DND-41 (cell line): ENCODE data around the gene HOXB8.

Experiments
- ATAC-seq: fragments of 200-7000 bp; cut with Tn5 transposase; 3 replicates; pipeline ENCODE4 v1.9.1; 2021; ENCODE audit warnings: low read depth; ENCODE audit not compliant: insufficient read depth
- DNase-seq: peaks from one replicate; pipeline ENCODE4 v3.0.0-alpha.2; 2020
- H2AFZ ChIP-seq: 2 replicates; pipeline ENCODE4 v1.6.0; 2012; ENCODE audit warnings: low read depth, low read length
- H3K27ac ChIP-seq: 2 replicates; pipeline ENCODE4 v1.5.1; 2012; ENCODE audit warnings: low read length, inconsistent platforms
- H3K27me3 ChIP-seq: fragments of 200-600 bp; sonication (generic); 2 replicates; pipeline ENCODE4 v1.6.0; 2012; ENCODE audit warnings: low read length, mild to moderate bottlenecking, inconsistent platforms; ENCODE audit not compliant: insufficient read depth, poor library complexity
- H3K36me3 ChIP-seq: 2 replicates; pipeline ENCODE4 v1.5.1; 2012; ENCODE audit warnings: low read length, inconsistent platforms; ENCODE audit not compliant: insufficient read depth
- H3K4me1 ChIP-seq: 2 replicates; pipeline ENCODE4 v1.5.1; 2012; ENCODE audit warnings: mild to moderate bottlenecking, low read length; ENCODE audit not compliant: insufficient read depth
- H3K4me2 ChIP-seq: 2 replicates; pipeline ENCODE4 v1.6.0; 2012; ENCODE audit warnings: mild to moderate bottlenecking, moderate library complexity, low read length, inconsistent platforms; ENCODE audit not compliant: insufficient read depth
- H3K4me3 ChIP-seq, 2 experiments: fragments of 200-600 bp in 1 of 2; shearing (Covaris generic) in 1 of 2; 2 replicates each; pipeline ENCODE4 v1.5.1; 2012 to 2016; ENCODE audit warnings: inconsistent platforms in 2 of 2, low read length in 2 of 2, mild to moderate bottlenecking in 2 of 2, low read depth in 1 of 2, moderate library complexity in 1 of 2
- H3K79me2 ChIP-seq: 2 replicates; pipeline ENCODE4 v1.6.0; 2012; ENCODE audit warnings: low read length, inconsistent platforms; ENCODE audit not compliant: insufficient read depth
- H3K9ac ChIP-seq: 2 replicates; pipeline ENCODE4 v1.6.0; 2012; ENCODE audit warnings: low read depth, mild to moderate bottlenecking, inconsistent platforms, low read length, moderate library complexity
- H3K9me3 ChIP-seq: 2 replicates; pipeline ENCODE4 v1.5.1; 2012; ENCODE audit warnings: low read length, moderate library complexity, mild to moderate bottlenecking, inconsistent platforms; ENCODE audit not compliant: insufficient read depth, severe bottlenecking
- H4K20me1 ChIP-seq: 2 replicates; pipeline ENCODE4 v1.6.0; 2012; ENCODE audit warnings: low read length; ENCODE audit not compliant: insufficient read depth
- EZH2 ChIP-seq: IDR thresholded peaks from 3 replicates; pipeline ENCODE4 v1.6.1; 2012; ENCODE audit warnings: borderline replicate concordance, low read depth, mild to moderate bottlenecking, moderate library complexity, low read length, inconsistent platforms; ENCODE audit not compliant: severe bottlenecking
- TF ChIP-seq, protein P1 (sequence below): IDR thresholded peaks from 2 replicates; pipeline ENCODE4 v1.5.1; 2012; ENCODE audit warnings: borderline replicate concordance, low read length, moderate library complexity, mild to moderate bottlenecking; ENCODE audit not compliant: poor library complexity, severe bottlenecking; ENCODE audit errors: extremely low read depth

The HOXB8 gene

DNA sequence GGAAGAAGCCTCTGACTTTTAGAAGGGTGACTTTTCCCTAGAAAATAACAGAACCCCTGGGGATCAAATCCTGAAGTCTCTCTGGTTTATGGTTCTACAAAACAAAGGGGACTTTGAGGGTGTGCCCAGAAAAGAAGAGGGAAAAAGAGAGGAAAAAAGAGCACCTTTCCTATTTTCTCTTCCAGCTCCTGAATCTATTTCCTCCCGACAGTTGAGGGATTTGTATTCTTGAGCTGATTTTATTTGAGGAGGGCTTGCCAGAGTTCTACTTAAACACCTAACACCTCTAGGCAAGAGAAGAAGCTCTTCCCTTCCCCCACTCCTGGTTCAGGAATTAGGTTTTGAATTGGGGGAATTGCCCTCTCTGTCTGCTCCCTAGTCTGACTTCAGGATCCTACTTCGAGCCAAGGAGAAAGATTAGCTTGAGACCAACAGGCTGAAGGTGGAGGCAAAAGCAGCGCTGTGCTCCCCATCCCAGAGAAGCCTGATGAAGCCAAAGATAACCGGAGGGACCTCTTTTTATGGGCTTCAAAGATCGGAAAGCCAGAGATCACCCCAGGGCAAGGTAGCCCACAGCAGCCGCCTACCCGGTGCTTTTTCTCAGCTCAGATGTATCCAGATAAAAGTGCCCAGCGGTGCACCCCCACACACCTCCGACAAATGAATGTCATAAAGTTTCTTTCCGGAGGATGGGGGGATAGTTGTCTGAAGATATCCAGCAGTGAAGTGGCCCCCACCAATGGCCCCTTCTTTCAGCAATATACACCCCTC is 25.8 kb downstream of the HOXB8 start:
- no peaks in the 10 kb centered on the region for H3K79me2 ChIP-seq
- no peaks in the 10 kb centered on the region for H3K36me3 ChIP-seq
- no peak overlapping the region for H3K9ac ChIP-seq
- peaks cover 37% of the 10 kb centered on the region for H3K27me3 ChIP-seq
- TF ChIP-seq EZH2: peak; percentile 1
- TF ChIP-seq, protein P1, sequence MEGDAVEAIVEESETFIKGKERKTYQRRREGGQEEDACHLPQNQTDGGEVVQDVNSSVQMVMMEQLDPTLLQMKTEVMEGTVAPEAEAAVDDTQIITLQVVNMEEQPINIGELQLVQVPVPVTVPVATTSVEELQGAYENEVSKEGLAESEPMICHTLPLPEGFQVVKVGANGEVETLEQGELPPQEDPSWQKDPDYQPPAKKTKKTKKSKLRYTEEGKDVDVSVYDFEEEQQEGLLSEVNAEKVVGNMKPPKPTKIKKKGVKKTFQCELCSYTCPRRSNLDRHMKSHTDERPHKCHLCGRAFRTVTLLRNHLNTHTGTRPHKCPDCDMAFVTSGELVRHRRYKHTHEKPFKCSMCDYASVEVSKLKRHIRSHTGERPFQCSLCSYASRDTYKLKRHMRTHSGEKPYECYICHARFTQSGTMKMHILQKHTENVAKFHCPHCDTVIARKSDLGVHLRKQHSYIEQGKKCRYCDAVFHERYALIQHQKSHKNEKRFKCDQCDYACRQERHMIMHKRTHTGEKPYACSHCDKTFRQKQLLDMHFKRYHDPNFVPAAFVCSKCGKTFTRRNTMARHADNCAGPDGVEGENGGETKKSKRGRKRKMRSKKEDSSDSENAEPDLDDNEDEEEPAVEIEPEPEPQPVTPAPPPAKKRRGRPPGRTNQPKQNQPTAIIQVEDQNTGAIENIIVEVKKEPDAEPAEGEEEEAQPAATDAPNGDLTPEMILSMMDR: no peak
- H2AFZ ChIP-seq: no peak overlapping the region
- H3K27ac ChIP-seq: no peak overlapping the region
- ATAC-seq (no peak), DNase-seq (no peak)
- H4K20me1 ChIP-seq: no peaks in the 10 kb centered on the region; the same call in 1 of the 2 replicates
- no peak overlapping the region for H3K4me2 ChIP-seq
- H3K9me3 ChIP-seq: no peaks in the 10 kb centered on the region
- peaks cover 6% of the 10 kb centered on the region; the same call in 1 of the 2 replicates for H3K4me1 ChIP-seq
- H3K4me3 ChIP-seq: no peak overlapping the region

- H3K4me3 ChIP-seq: no peak overlapping the region
- H3K79me2 ChIP-seq: no peaks in the 10 kb centered on the region
- no peaks in the 10 kb centered on the region; the same call in 1 of the 2 replicates for H4K20me1 ChIP-seq
- no peak overlapping the region for H3K4me2 ChIP-seq
- H3K9ac ChIP-seq: no peak overlapping the region
- peaks cover 37% of the 10 kb centered on the region for H3K27me3 ChIP-seq
- no peak overlapping the region for H3K27ac ChIP-seq
- peaks cover 6% of the 10 kb centered on the region; the same call in 1 of the 2 replicates for H3K4me1 ChIP-seq
- no peaks in the 10 kb centered on the region for H3K9me3 ChIP-seq
- H2AFZ ChIP-seq: no peak overlapping the region
- ATAC-seq (no peak), DNase-seq (no peak)
- no peak for TF ChIP-seq EZH2
- TF ChIP-seq, protein P1: no peak
- no peaks in the 10 kb centered on the region for H3K36me3 ChIP-seq
Measured at GRCh38 chr17:48588528-48588927, 26.6 kb downstream of the HOXB8 start.

- Histone ChIP-seq H3K4me2 (no peak overlapping the region), H4K20me1 (no peaks in the 10 kb centered on the region; the same call in 1 of the 2 replicates)
Measured at GRCh38 chr17:48588074-48588415, 27.0 kb downstream of the HOXB8 start.

More at GRCh38 chr17:48588074-48588415, 27.0 kb downstream of the HOXB8 start:
- H3K4me1 ChIP-seq: peaks cover 6% of the 10 kb centered on the region; the same call in 1 of the 2 replicates
- H3K27me3 ChIP-seq: peaks cover 37% of the 10 kb centered on the region
- H3K27ac ChIP-seq: no peak overlapping the region
- H3K36me3 ChIP-seq: no peaks in the 10 kb centered on the region
- no peak for DNase-seq
- H3K4me3 ChIP-seq: no peak overlapping the region
- TF ChIP-seq EZH2: no peak
- TF ChIP-seq, protein P1: no peak
- no peak overlapping the region for H2AFZ ChIP-seq
- no peaks in the 10 kb centered on the region for H3K9me3 ChIP-seq
- no peak for ATAC-seq
- no peak overlapping the region for H3K9ac ChIP-seq
- H3K79me2 ChIP-seq: no peaks in the 10 kb centered on the region
